Measurements from ENCODE around the gene RBM18.

DNA sequence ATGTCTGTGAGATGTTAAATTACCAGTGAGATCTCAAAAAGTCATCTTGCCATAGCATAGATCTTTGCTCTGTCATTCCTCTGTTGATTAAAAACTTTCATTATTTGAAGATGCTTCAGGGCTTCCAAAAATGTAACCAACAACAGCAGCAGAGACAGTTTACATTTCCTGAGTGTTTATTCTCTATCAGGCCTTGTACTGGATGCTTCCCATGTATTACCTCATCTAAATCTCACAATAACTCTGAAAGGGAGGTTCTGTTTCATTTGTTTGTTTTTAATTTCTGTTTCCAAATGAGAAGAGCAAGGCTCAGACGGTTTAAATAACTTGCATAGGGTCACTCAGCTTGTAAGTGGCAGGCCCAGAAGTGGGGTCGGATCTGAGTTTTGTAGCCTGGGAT is 45.2 kb upstream of the RBM18 start:
- TF ChIP-seq, protein P1, sequence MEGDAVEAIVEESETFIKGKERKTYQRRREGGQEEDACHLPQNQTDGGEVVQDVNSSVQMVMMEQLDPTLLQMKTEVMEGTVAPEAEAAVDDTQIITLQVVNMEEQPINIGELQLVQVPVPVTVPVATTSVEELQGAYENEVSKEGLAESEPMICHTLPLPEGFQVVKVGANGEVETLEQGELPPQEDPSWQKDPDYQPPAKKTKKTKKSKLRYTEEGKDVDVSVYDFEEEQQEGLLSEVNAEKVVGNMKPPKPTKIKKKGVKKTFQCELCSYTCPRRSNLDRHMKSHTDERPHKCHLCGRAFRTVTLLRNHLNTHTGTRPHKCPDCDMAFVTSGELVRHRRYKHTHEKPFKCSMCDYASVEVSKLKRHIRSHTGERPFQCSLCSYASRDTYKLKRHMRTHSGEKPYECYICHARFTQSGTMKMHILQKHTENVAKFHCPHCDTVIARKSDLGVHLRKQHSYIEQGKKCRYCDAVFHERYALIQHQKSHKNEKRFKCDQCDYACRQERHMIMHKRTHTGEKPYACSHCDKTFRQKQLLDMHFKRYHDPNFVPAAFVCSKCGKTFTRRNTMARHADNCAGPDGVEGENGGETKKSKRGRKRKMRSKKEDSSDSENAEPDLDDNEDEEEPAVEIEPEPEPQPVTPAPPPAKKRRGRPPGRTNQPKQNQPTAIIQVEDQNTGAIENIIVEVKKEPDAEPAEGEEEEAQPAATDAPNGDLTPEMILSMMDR (IDR thresholded peaks at IDR 0.05), result no peak
- TF ChIP-seq POLR2A (IDR thresholded peaks at IDR 0.05; ENCODE audit: low read depth), result no peak
- TF ChIP-seq POLR2AphosphoS5 (IDR thresholded peaks at IDR 0.05), result no peak

Measured in esophagus muscularis mucosa (tissue), 3 donors.